ENCODE data around the gene NAPA. TPM values are rescaled to one million over a fixed set of nuclear protein-coding genes. Genes with fewer than 3 reads are reported as not detected.

The NAPA gene
- polyA plus RNA-seq, 1 donor from 2014 or later: 100 TPM

GRCh38 chr19:47550129-47550528, 35.3 kb upstream of the NAPA start:
- Histone ChIP-seq H3F3A (ENCODE audit: insufficient read depth, low read length, poor library complexity, severe bottlenecking) (no peaks in the 10 kb centered on the region), H3K9me2 (ENCODE audit: insufficient read depth, low read length) (no peaks in the 10 kb centered on the region), H3K36me3 (ENCODE audit: insufficient read depth, low read length) (no peaks in the 10 kb centered on the region), H3K4me3 (ENCODE audit: low read length) (no peak overlapping the region), H3K4me2 (ENCODE audit: low read length) (no peak overlapping the region), H2AFZ (ENCODE audit: low read depth, low read length) (no peak overlapping the region), H4K20me1 (ENCODE audit: insufficient read depth) (no peaks in the 10 kb centered on the region), H3K9me3 (ENCODE audit: low read length) (no peaks in the 10 kb centered on the region), H3K9ac (ENCODE audit: low read length) (no peak overlapping the region), H3K27me3 (ENCODE audit: insufficient read depth, low read depth, low read length) (no peaks in the 10 kb centered on the region), H3K79me2 (replicated peaks; ENCODE audit: insufficient read depth, low read length) (no peaks in the 10 kb centered on the region), H3K27ac (ENCODE audit: low read length) (no peak overlapping the region)
- TF ChIP-seq CTCF (IDR thresholded peaks at IDR 0.05; ENCODE audit: poor library complexity, severe bottlenecking) (no peak), POLR2AphosphoS5 (IDR thresholded peaks at IDR 0.05) (no peak), EZH2 (IDR thresholded peaks at IDR 0.05; ENCODE audit: borderline replicate concordance, insufficient read depth, low read length, poor library complexity, severe bottlenecking) (no peak), TAF1 (IDR thresholded peaks at IDR 0.05; ENCODE audit: low read depth) (no peak), EP300 (conservative IDR thresholded peaks at IDR 0.05; ENCODE audit: poor library complexity, severe bottlenecking) (no peak), SMC3 (conservative IDR thresholded peaks at IDR 0.05; ENCODE audit: poor library complexity) (no peak), RAD21 (conservative IDR thresholded peaks at IDR 0.05) (no peak), REST (IDR thresholded peaks at IDR 0.05; ENCODE audit: borderline replicate concordance) (no peak), MXI1 (conservative IDR thresholded peaks at IDR 0.05; ENCODE audit: poor library complexity, severe bottlenecking) (no peak)

GRCh38 chr19:47549261-47549862, 34.5 kb upstream of the NAPA start:
- TF ChIP-seq TAF1 (IDR thresholded peaks at IDR 0.05; ENCODE audit: low read depth) (no peak), RAD21 (conservative IDR thresholded peaks at IDR 0.05) (no peak), MXI1 (conservative IDR thresholded peaks at IDR 0.05; ENCODE audit: poor library complexity, severe bottlenecking) (no peak), SMC3 (conservative IDR thresholded peaks at IDR 0.05; ENCODE audit: poor library complexity) (no peak), EP300 (conservative IDR thresholded peaks at IDR 0.05; ENCODE audit: poor library complexity, severe bottlenecking) (no peak)
- H3K9me2 ChIP-seq (ENCODE audit: insufficient read depth, low read length): no peaks in the 10 kb centered on the region
- no peaks in the 10 kb centered on the region for H3K9me3 ChIP-seq (ENCODE audit: low read length)
- no peak overlapping the region for H2AFZ ChIP-seq (ENCODE audit: low read depth, low read length)
- no peaks in the 10 kb centered on the region for H3K36me3 ChIP-seq (ENCODE audit: insufficient read depth, low read length)
- no peak overlapping the region for H3K4me3 ChIP-seq (ENCODE audit: low read length)
- no peak overlapping the region for H3K4me2 ChIP-seq (ENCODE audit: low read length)
- H3K27me3 ChIP-seq (ENCODE audit: insufficient read depth, low read depth, low read length): no peaks in the 10 kb centered on the region
- no peak overlapping the region for H3K9ac ChIP-seq (ENCODE audit: low read length)
- no peaks in the 10 kb centered on the region for H4K20me1 ChIP-seq (ENCODE audit: insufficient read depth)
- no peaks in the 10 kb centered on the region for H3K79me2 ChIP-seq (replicated peaks; ENCODE audit: insufficient read depth, low read length)
- H3F3A ChIP-seq (ENCODE audit: insufficient read depth, low read length, poor library complexity, severe bottlenecking): no peaks in the 10 kb centered on the region
- H3K27ac ChIP-seq (ENCODE audit: low read length): no peak overlapping the region
